MCF 10A (cell line): ENCODE data around the gene MCTP1. TPM values are rescaled to one million over a fixed set of nuclear protein-coding genes. Genes with fewer than 3 reads are reported as not detected.
A peak's percentile ranks its signal among the peaks of the same experiment; 100 is the strongest.

Experiments
- BruUV-seq: library from RNA; stranded (reverse); fragments of 400-500 nt; replicated peaks from 2 replicates; lab custom pipeline; 2021; lab: Mats Ljungman, UMichigan
- CTCF ChIA-PET: fragments of 300-600 bp; sonication (Branson Sonifier 250); formaldehyde crosslinking; extraction: SDS; loops from one replicate; lab custom pipeline; 2021; ENCODE audit warnings: antibody characterized with exemption, inconsistent platforms; lab: Yijun Ruan, JAX
- POLR2A ChIA-PET: fragments of 300-600, 350-650 bp; sonication (Branson Sonifier 250); formaldehyde crosslinking; extraction: SDS; loops from one replicate; lab custom pipeline; 2020; ENCODE audit warnings: antibody characterized with exemption, inconsistent platforms; lab: Yijun Ruan, JAX
- DNase-seq: peaks from one replicate; pipeline ENCODE4 v3.0.0-alpha.2; 2018; ENCODE audit not compliant: unreplicated experiment
- H3K27ac Mint-ChIP-seq: one replicate; pipeline ENCODE4 v1.8.0; 2022; ENCODE audit warnings: mild to moderate bottlenecking, low read depth, mixed read lengths; ENCODE audit not compliant: unreplicated experiment
- H3K27me3 Mint-ChIP-seq: one replicate; pipeline ENCODE4 v1.8.0; 2022; ENCODE audit warnings: mixed read lengths; ENCODE audit not compliant: insufficient read depth, unreplicated experiment
- H3K36me3 Mint-ChIP-seq: one replicate; pipeline ENCODE4 v1.8.0; 2022; ENCODE audit warnings: mild to moderate bottlenecking, moderate library complexity, mixed read lengths; ENCODE audit not compliant: insufficient read depth, unreplicated experiment
- H3K4me1 Mint-ChIP-seq: one replicate; pipeline ENCODE4 v1.8.0; 2022; ENCODE audit warnings: mixed read lengths; ENCODE audit not compliant: insufficient read depth, unreplicated experiment
- H3K4me3 Mint-ChIP-seq: one replicate; pipeline ENCODE4 v1.8.0; 2022; ENCODE audit warnings: mild to moderate bottlenecking, moderate library complexity, mixed read lengths; ENCODE audit not compliant: unreplicated experiment
- H3K9me3 Mint-ChIP-seq: one replicate; pipeline ENCODE4 v1.8.0; 2022; ENCODE audit warnings: mixed read lengths; ENCODE audit not compliant: unreplicated experiment
- intact Hi-C: fragments of 100-400 bp; cut with micrococcal nuclease; formaldehyde crosslinking; loops from 2 replicates; pipeline ENCODE4 v1.14.1; 2022
- total RNA-seq: library from RNA; stranded (reverse); gene quantifications from 2 replicates; pipeline ENCODE4 v1.2.3, GENCODE V29; 2022
- TF ChIP-seq, protein P1 (sequence below): fragments of 200-600 bp; IDR thresholded peaks from one replicate; pipeline ENCODE4 v1.8.0; 2022; ENCODE audit warnings: antibody characterized with exemption, mild to moderate bottlenecking; ENCODE audit not compliant: unreplicated experiment

Gene MCTP1
- total RNA-seq, 1 experiment from 2014 or later: 40.3 TPM

DNA sequence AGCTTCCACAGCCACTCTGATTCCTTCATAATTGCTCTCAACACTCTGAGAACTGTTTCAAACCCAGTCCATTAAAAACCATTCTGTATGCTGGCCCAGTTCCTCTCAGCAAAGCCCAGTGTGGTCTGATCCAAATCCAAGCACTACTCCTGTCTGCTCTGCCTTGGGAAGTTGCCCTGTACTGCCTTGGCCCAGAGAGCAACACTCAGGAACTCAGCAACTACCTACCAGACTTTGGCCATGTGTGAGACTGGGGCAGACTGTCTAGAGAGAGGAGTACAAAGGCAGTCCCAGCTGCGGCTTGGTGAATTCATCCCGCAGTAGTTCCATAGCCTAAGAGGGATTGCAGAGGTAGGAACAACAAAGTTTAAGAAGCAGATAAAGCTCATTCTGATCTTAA, 214.4 kb downstream of the MCTP1 start:
- intact Hi-C loops: no loop called here

DNA sequence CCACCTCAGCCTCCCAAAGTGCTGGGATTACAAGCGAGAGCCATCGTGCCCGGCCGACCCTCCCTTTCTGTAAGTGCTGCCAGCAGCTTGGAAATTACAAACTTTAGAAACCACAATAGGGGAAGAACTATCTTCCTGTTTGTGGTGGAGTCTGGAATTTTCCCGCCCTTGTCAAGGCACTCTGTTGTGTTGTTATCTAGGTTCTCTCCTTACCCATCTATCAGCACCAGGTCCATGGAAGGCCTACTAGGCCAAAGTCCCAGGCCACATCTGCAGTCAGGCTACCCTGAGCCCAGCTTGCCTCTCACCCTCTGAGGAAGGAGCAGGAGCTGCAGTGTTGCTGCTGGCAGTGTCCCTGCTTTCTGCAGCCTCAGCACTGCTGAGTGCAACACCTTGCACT, 214.9 kb downstream of the MCTP1 start:
- POLR2A ChIA-PET: interaction anchor here (0.6 to 3.6 kb wide), 2 partner anchors 11 to 17 kb away, joined by 3 to 21 read pairs; no protein-coding TSS in a partner anchor
- intact Hi-C loops: no loop called here
- no peaks in the 10 kb centered on the region for H3K9me3 Mint-ChIP-seq
- H3K4me1 Mint-ChIP-seq: peaks cover 13% of the 10 kb centered on the region
- H3K27ac Mint-ChIP-seq: no peak overlapping the region
- no peak overlapping the region for H3K4me3 Mint-ChIP-seq
- CTCF ChIA-PET: interaction anchor here (1.1 kb wide), 1 partner anchor 27 kb away, joined by 3 read pairs; no protein-coding TSS in a partner anchor
- TF ChIP-seq, protein P1, sequence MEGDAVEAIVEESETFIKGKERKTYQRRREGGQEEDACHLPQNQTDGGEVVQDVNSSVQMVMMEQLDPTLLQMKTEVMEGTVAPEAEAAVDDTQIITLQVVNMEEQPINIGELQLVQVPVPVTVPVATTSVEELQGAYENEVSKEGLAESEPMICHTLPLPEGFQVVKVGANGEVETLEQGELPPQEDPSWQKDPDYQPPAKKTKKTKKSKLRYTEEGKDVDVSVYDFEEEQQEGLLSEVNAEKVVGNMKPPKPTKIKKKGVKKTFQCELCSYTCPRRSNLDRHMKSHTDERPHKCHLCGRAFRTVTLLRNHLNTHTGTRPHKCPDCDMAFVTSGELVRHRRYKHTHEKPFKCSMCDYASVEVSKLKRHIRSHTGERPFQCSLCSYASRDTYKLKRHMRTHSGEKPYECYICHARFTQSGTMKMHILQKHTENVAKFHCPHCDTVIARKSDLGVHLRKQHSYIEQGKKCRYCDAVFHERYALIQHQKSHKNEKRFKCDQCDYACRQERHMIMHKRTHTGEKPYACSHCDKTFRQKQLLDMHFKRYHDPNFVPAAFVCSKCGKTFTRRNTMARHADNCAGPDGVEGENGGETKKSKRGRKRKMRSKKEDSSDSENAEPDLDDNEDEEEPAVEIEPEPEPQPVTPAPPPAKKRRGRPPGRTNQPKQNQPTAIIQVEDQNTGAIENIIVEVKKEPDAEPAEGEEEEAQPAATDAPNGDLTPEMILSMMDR: no peak
- no TSS peak for BruUV-seq
- no peaks in the 10 kb centered on the region for H3K27me3 Mint-ChIP-seq
- no peak for DNase-seq
- no peaks in the 10 kb centered on the region for H3K36me3 Mint-ChIP-seq

More for the DNA sequence above, 214.4 kb downstream of the MCTP1 start:
- Mint-ChIP-seq H3K4me3 (no peak overlapping the region), H3K27ac (no peak overlapping the region), H3K9me3 (no peaks in the 10 kb centered on the region), H3K36me3 (no peaks in the 10 kb centered on the region), H3K4me1 (peaks cover 13% of the 10 kb centered on the region), H3K27me3 (no peaks in the 10 kb centered on the region)
- ChIA-PET CTCF (interaction anchor here (1.6 kb wide), 1 partner anchor 190 kb away, joined by 3 read pairs; no protein-coding TSS in a partner anchor), POLR2A (interaction anchor here (3.6 kb wide), 1 partner anchor 10 kb away, joined by 21 read pairs; no protein-coding TSS in a partner anchor)
- DNase-seq: no peak
- TF ChIP-seq, protein P1: no peak
- no TSS peak for BruUV-seq

DNA sequence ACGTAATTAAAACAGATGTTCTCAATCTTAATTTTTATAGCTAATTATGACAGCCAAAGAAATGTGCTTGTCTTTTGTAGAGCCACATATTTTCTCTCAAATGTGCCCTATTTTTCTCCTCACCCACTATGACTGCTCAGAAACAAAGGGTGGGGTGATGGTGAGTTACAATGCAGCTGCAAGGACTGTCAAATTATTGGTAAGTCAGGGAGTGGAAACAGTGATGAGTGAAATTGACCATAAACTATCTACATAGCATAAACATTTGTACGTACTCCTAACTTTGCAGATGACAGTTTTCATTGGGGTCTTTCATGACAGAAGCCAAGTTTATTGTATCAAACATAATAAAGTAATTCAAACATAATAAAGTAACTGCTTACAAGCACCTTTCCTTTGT, 215.9 kb downstream of the MCTP1 start:
- Mint-ChIP-seq H3K4me1 (peaks cover 13% of the 10 kb centered on the region), H3K36me3 (no peaks in the 10 kb centered on the region), H3K9me3 (no peaks in the 10 kb centered on the region), H3K4me3 (no peak overlapping the region), H3K27ac (no peak overlapping the region), H3K27me3 (no peaks in the 10 kb centered on the region)
- DNase-seq: no peak
- POLR2A ChIA-PET: interaction anchor here (0.9 to 3.6 kb wide), 2 partner anchors 11 to 19 kb away, joined by 3 to 21 read pairs; no protein-coding TSS in a partner anchor
- TF ChIP-seq, protein P1: no peak
- CTCF ChIA-PET: interaction anchor here (0.6 to 1.1 kb wide), 3 partner anchors 18 to 87 kb away, joined by 3 to 6 read pairs (median 3); no protein-coding TSS in a partner anchor
- no TSS peak for BruUV-seq
- intact Hi-C loops: no loop called here

DNA sequence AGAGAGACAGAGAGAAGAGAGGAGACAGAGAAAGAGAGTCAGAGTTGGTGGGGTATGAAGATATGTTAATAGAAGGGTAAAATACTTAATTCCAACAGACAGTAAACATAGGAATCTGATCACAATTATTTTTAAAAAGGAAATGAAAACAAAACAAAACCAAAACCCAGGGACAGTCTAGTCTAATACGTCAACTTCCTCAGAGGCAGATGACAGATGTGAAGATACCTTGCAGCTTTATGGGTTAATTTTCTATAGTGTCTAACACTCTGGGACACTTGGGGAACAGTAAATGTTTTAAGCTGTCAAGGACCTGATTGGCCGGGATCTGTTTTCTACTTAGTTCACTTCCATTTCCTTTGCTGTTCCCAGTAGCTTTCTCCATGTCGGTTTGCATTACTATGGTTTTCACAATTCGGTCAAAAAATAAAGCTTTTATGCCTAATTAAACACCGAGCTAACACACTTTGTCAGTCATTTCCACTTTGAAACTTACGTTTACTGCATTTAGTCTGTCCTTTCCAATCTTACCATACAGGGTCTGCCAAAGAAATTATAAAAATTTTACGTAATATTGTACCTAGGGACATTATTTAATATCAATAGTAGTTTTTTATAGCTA, 216.5 kb downstream of the MCTP1 start:
- no peak for DNase-seq
- CTCF ChIA-PET: interaction anchor here (0.6 to 1.0 kb wide), 3 partner anchors 17 to 87 kb away, joined by 3 to 6 read pairs (median 4); no protein-coding TSS in a partner anchor
- Mint-ChIP-seq H3K27me3 (no peaks in the 10 kb centered on the region), H3K36me3 (no peaks in the 10 kb centered on the region), H3K27ac (peak overlapping the region; percentile 37), H3K4me3 (no peak overlapping the region), H3K4me1 (peaks cover 13% of the 10 kb centered on the region), H3K9me3 (no peaks in the 10 kb centered on the region)
- POLR2A ChIA-PET: interaction anchor here (0.9 kb wide), 1 partner anchor 19 kb away, joined by 3 read pairs; no protein-coding TSS in a partner anchor
- intact Hi-C loops: no loop called here
- BruUV-seq: no TSS peak
- TF ChIP-seq, protein P1: no peak
